NCI-H526 (cell line): ENCODE measurements around the gene ATMIN.

Experiments
- DNase-seq, 2 experiments: peaks; one replicate each; lab custom pipeline; 2025; lab: John Stamatoyannopoulos, UW

The ATMIN gene

GRCh38 chr16:81035398-81035974 is at the start of gene ATMIN:
Gene ATMIN, plus strand, starts transcription at chr16:81035842. Its CDS starts 29 bp downstream, at chr16:81035871.
- peak; percentile 47 to 88 for DNase-seq

DNA sequence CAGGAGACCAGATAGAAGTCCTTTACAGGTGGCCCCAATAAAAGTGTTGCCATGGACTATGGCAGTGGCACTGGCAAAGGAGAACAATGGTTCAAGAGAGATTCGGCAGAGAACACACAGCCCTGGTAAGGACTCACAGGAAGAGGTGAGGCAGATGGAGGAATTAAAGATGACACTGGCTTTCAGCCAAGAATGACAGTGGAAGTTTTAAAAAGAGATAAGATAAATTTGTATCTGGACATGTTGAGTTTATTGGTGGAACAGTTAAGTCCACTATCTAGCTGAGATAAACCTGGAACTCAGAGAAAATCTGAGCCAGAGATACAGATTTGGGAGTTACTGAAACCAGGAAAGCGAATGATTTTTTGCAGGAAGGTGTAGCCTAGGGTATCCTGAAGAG is 49.1 kb upstream of the ATMIN start:
- no peak for DNase-seq

GRCh38 chr16:80988756-80989155 is 46.9 kb upstream of the ATMIN start:
- DNase-seq, result no peak

GRCh38 chr16:80989801-80990200 is 45.8 kb upstream of the ATMIN start:
- no peak for DNase-seq

GRCh38 chr16:80990577-80990976 is 45.1 kb upstream of the ATMIN start:
- no peak for DNase-seq

- no peak for DNase-seq
Observed at GRCh38 chr16:80990978-80991377, 44.7 kb upstream of the ATMIN start.

DNA sequence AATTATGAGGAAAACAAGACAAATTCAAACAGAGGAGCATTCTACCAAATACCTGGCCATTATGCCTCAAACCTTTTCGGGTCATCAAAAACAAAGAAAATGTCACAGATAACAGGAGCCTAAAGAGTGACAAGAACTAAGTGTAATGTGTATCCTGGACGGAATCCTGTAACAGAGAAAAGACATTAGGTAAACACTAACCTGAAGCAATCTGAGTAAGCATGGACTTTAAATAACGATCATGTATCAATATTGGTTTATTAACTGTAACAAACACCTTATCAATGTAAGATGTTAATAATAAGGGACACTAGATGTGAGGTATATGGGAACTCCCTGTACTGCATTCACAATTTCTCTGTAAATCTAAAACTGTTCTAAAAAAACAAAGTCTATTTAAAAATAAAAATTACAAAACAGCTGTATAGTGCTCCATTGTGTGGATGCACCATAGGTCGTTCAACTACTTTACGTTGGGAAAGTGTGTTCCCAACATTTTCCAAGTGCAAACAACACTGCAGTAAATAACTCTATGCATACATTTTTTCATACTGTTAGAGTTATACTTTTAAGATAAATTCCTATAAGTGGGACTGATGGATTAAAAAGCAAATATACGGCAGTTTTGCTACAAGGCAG is 43.7 kb upstream of the ATMIN start:
- no peak for DNase-seq

DNA sequence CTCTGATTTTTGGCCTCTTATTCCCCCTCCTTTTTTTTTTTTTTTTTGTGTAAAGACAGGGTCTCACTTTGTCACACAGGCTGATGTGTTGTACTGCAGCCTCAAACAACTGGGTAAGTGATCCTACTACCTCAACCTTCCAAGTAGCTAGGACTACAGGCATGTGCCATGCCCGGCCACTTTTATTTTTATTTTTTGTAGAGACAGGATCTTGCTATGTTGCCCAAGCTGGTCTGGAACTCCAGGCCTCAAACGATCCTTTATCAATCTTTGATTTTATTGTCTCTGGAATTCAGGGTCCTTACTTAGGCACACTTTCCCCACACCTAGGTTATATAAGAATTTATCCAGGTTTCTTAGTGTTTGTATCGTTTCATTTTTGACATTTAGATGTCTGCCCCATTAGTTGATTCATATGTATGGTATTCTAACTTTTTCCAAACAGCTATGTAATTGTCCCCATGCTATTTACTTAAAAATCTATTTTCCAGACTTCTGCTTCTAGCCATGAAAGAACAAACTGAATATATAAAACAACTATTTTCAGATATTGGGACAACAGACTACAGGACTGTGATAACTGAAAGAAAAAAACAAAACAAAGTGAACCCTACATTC is 42.9 kb upstream of the ATMIN start:
- DNase-seq, result no peak

DNA sequence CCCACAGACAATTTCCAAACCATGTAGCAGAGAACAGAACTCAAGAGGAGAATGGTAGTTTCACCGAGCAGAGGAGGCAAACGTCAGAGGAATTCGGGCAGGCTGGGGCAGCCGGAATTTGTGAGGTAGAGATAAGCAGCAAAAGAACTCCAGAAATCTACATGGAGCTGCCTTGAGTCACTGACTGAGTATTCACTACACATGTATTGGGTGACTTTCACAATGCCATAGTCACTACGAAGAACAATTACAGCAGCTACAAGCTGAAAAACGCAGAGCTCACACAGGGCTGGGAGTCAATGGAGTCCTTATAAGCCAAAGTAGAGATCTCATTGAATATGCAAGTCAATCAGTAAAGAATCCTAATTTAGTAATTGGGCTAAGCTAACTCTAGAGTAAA is 42.3 kb upstream of the ATMIN start:
- no peak for DNase-seq

- DNase-seq, result no peak
Observed at GRCh38 chr16:80993834-80994233, 41.8 kb upstream of the ATMIN start.

- no peak for DNase-seq
Observed at GRCh38 chr16:80994451-80994850, 41.2 kb upstream of the ATMIN start.

- peak; percentile 38 for DNase-seq
Observed at GRCh38 chr16:80996688-80997138, 38.9 kb upstream of the ATMIN start.

DNA sequence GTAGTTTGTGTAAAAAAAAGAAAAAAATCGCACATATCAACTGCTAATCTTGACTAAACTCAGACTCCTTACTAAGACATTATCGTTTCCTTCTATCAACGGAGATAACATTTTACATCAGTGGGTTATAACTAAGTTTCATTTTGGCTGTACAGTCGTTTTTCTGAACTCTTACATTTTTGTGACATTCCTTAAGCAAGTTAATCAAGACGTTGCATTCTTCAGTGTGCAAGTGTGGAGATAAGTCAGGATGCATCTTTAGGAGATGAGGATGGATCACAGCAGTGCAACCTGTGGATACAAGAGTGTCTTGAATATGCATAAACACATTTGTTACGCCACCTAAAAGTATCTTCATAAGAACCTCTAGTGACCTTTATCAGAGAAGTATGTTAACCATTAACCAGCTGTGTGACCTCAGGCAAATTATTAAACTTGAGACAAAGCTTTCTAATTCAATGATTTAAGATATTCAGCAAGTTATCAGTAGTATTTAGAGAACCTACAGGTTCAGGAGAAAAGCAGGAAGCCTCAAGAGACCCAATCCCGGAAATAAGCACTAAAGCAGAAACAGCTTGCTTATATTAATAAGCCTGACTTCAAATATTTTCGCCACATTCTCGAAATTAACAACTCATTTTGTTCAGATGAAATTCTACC is 38.4 kb upstream of the ATMIN start:
- peak in 1 of 2 experiments; percentile 31 for DNase-seq

GRCh38 chr16:80997964-80998620 is 37.5 kb upstream of the ATMIN start:
- no peak for DNase-seq

GRCh38 chr16:81000873-81001272 is 34.8 kb upstream of the ATMIN start:
- no peak for DNase-seq

DNA sequence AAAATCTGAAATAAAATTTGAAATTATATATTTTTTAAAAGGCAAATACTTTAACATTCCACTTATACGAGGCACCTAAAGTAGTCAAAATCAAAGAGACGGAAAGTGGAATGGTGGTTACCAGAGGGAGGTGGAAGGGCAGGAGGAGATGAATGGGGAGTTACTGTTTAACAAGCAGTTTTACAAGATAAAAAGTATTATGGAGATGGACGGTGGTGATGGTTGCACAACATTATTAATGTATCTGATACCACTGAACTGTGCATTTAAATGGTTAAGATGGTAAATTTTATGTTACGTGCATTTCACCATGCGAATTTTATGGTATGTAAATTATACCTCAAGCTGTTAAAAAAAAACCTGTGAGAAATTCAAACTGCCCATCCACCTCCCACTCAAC is 34.3 kb upstream of the ATMIN start:
- peak; percentile 5 to 9 for DNase-seq

GRCh38 chr16:81003064-81003463 is 32.6 kb upstream of the ATMIN start:
- no peak for DNase-seq

- no peak for DNase-seq
Observed at GRCh38 chr16:81003610-81004460, 31.8 kb upstream of the ATMIN start.

- peak; percentile 16 to 71 for DNase-seq
Observed at GRCh38 chr16:81004646-81005353, 30.8 kb upstream of the ATMIN start.

- DNase-seq, result peak in 1 of 2 experiments; percentile 14
Observed at GRCh38 chr16:81005610-81006161, 30.0 kb upstream of the ATMIN start.
